HEK293 (cell line): ENCODE results near the gene ECE1.
A peak's percentile ranks its signal among the peaks of the same experiment; 100 is the strongest.

ENCODE experiments used
- CTCF ChIA-PET: fragments of 350-600 bp; formaldehyde crosslinking; extraction: SDS; loops from one replicate; lab custom pipeline; 2021; ENCODE audit warnings: antibody characterized with exemption; lab: Yijun Ruan, JAX
- POLR2A ChIA-PET: fragments of 300-600 bp; formaldehyde crosslinking; extraction: SDS; loops from one replicate; lab custom pipeline; 2020; ENCODE audit warnings: antibody characterized with exemption, inconsistent platforms; lab: Yijun Ruan, JAX
- H3K27ac ChIP-seq: fragments of 200-500 bp; sonication (Bioruptor generic); 2 replicates; pipeline ENCODE4 v1.5.1; 2014; ENCODE audit warnings: low read depth, low read length, control low read depth, inconsistent platforms; ENCODE audit errors: extremely low read depth
- H3K36me3 ChIP-seq, 2 experiments: fragments of 200-500 bp in 1 of 2; sonication (Bioruptor generic) in 1 of 2; 1 replicate in 1 of 2; 2 replicates in 1 of 2; pipeline ENCODE4 v1.5.1; 2014 to 2017; ENCODE audit warnings: inconsistent platforms in 2 of 2, low read length in 2 of 2; ENCODE audit not compliant: control insufficient read depth in 2 of 2, insufficient read depth in 1 of 2
- H3K4me1 ChIP-seq: fragments of 200-500 bp; sonication (Bioruptor generic); 2 replicates; pipeline ENCODE4 v1.5.1; 2014; ENCODE audit warnings: mild to moderate bottlenecking, low read length, inconsistent platforms; ENCODE audit not compliant: control insufficient read depth, insufficient read depth
- H3K4me3 ChIP-seq: 2 replicates; pipeline ENCODE4 v1.5.1; 2011; ENCODE audit warnings: low read depth, mild to moderate bottlenecking, control low read depth, low read length, moderate library complexity
- H3K9me3 ChIP-seq: fragments of 200-500 bp; sonication (Bioruptor generic); 2 replicates; pipeline ENCODE4 v1.5.1; 2014; ENCODE audit warnings: low read depth, low read length, inconsistent platforms; ENCODE audit not compliant: control insufficient read depth, insufficient read depth
- EGR2 ChIP-seq: fragments of 450-650 bp; formaldehyde crosslinking; IDR thresholded peaks from 2 replicates; pipeline ENCODE4 v1.5.1; 2016; ENCODE audit warnings: low read depth, missing biosample characterization, missing genetic modification characterization
- FEZF1 ChIP-seq: fragments of 450-650 bp; formaldehyde crosslinking; IDR thresholded peaks from 2 replicates; pipeline ENCODE4 v1.5.1; 2016; ENCODE audit warnings: missing biosample characterization, missing genetic modification characterization
- HIC1 ChIP-seq: fragments of 450-650 bp; formaldehyde crosslinking; IDR thresholded peaks from 2 replicates; pipeline ENCODE4 v1.5.1; 2016; ENCODE audit warnings: missing biosample characterization, missing genetic modification characterization
- OVOL3 ChIP-seq: fragments of 450-650 bp; formaldehyde crosslinking; IDR thresholded peaks from 2 replicates; pipeline ENCODE4 v1.5.1; 2016; ENCODE audit warnings: missing biosample characterization, missing genetic modification characterization
- PBX3 ChIP-seq: sonication (generic); formaldehyde crosslinking; IDR thresholded peaks from 2 replicates; pipeline ENCODE4 v1.8.1; 2022; ENCODE audit warnings: mild to moderate bottlenecking, moderate library complexity, missing genetic modification reagents
- RBAK ChIP-seq: fragments of 450-650 bp; formaldehyde crosslinking; IDR thresholded peaks from 2 replicates; pipeline ENCODE4 v1.5.1; 2016; ENCODE audit warnings: missing biosample characterization, missing genetic modification characterization
- SETDB1 ChIP-seq: IDR thresholded peaks from one replicate; pipeline ENCODE4 v1.6.1; 2017; ENCODE audit warnings: mild to moderate bottlenecking, low read length, moderate library complexity, mixed read lengths; ENCODE audit not compliant: insufficient read length
- ZBTB44 ChIP-seq: fragments of 450-650 bp; IDR thresholded peaks from 2 replicates; pipeline ENCODE4 v1.5.1; 2018; ENCODE audit warnings: missing biosample characterization, mild to moderate bottlenecking, missing genetic modification characterization
- ZFHX2 ChIP-seq: fragments of 450-650 bp; formaldehyde crosslinking; conservative IDR thresholded peaks from 2 replicates; pipeline ENCODE4 v1.5.1; 2016; ENCODE audit warnings: missing biosample characterization, missing genetic modification characterization
- ZNF138 ChIP-seq: fragments of 450-650 bp; formaldehyde crosslinking; IDR thresholded peaks from 2 replicates; pipeline ENCODE4 v1.5.1; 2016; ENCODE audit warnings: missing biosample characterization, missing genetic modification characterization, borderline replicate concordance
- ZNF146 ChIP-seq: fragments of 450-650 bp; formaldehyde crosslinking; IDR thresholded peaks from 2 replicates; pipeline ENCODE4 v1.5.1; 2016; ENCODE audit warnings: missing biosample characterization, missing genetic modification characterization
- ZNF184 ChIP-seq: fragments of 450-650 bp; IDR thresholded peaks from 2 replicates; pipeline ENCODE4 v1.5.1; 2018; ENCODE audit warnings: missing biosample characterization, mild to moderate bottlenecking, missing genetic modification characterization
- ZNF2 ChIP-seq: fragments of 450-650 bp; formaldehyde crosslinking; IDR thresholded peaks from 2 replicates; pipeline ENCODE4 v1.5.1; 2016; ENCODE audit warnings: missing biosample characterization, missing genetic modification characterization
- ZNF239 ChIP-seq: fragments of 450-650 bp; formaldehyde crosslinking; IDR thresholded peaks from 2 replicates; pipeline ENCODE4 v1.5.1; 2016; ENCODE audit warnings: missing biosample characterization, missing genetic modification characterization
- ZNF266 ChIP-seq: fragments of 450-650 bp; formaldehyde crosslinking; IDR thresholded peaks from 2 replicates; pipeline ENCODE4 v1.5.1; 2016; ENCODE audit warnings: missing biosample characterization, missing genetic modification characterization, low read depth
- ZNF292 ChIP-seq: fragments of 450-650 bp; formaldehyde crosslinking; IDR thresholded peaks from 2 replicates; pipeline ENCODE4 v1.5.1; 2016; ENCODE audit warnings: low read depth, missing biosample characterization, missing genetic modification characterization, borderline replicate concordance
- ZNF324 ChIP-seq: fragments of 450-650 bp; formaldehyde crosslinking; IDR thresholded peaks from 2 replicates; pipeline ENCODE4 v1.5.1; 2016; ENCODE audit warnings: missing biosample characterization, missing genetic modification characterization
- ZNF398 ChIP-seq: fragments of 450-650 bp; formaldehyde crosslinking; IDR thresholded peaks from 2 replicates; pipeline ENCODE4 v1.5.1; 2017; ENCODE audit warnings: missing biosample characterization, missing genetic modification characterization
- ZNF510 ChIP-seq: fragments of 450-650 bp; formaldehyde crosslinking; IDR thresholded peaks from 2 replicates; pipeline ENCODE4 v1.5.1; 2018; ENCODE audit warnings: mild to moderate bottlenecking, missing genetic modification characterization, missing biosample characterization; ENCODE audit not compliant: insufficient replicate concordance
- ZNF585B ChIP-seq: fragments of 450-650 bp; formaldehyde crosslinking; IDR thresholded peaks from 2 replicates; pipeline ENCODE4 v1.5.1; 2016; ENCODE audit warnings: missing biosample characterization, missing genetic modification characterization
- ZNF600 ChIP-seq: fragments of 450-650 bp; formaldehyde crosslinking; IDR thresholded peaks from 2 replicates; pipeline ENCODE4 v1.5.1; 2016; ENCODE audit warnings: missing biosample characterization, missing genetic modification characterization
- ZNF658 ChIP-seq: fragments of 450-650 bp; formaldehyde crosslinking; IDR thresholded peaks from 2 replicates; pipeline ENCODE4; 2016; ENCODE audit warnings: missing biosample characterization, missing genetic modification characterization
- ZNF677 ChIP-seq: fragments of 450-650 bp; IDR thresholded peaks from 2 replicates; pipeline ENCODE4 v1.5.0; 2018; ENCODE audit warnings: missing biosample characterization, mild to moderate bottlenecking, missing genetic modification characterization, moderate library complexity
- ZXDB ChIP-seq: fragments of 450-650 bp; formaldehyde crosslinking; IDR thresholded peaks from 2 replicates; pipeline ENCODE4 v1.5.1; 2016; ENCODE audit warnings: missing biosample characterization, missing genetic modification characterization

ECE1 gene

GRCh38 chr1:21332554-21333311 is 42.5 kb upstream of the ECE1 start:
- POLR2A ChIA-PET = interaction anchor here (0.6 to 0.9 kb wide), 2 partner anchors 13 to 274 kb away, joined by 3 read pairs; no protein-coding TSS in a partner anchor
- CTCF ChIA-PET = interaction anchor here (0.5 to 4.1 kb wide), 8 partner anchors 29 to 1571 kb away, joined by 3 to 25 read pairs (median 5); no protein-coding TSS in a partner anchor
- Histone ChIP-seq H3K9me3 (no peaks in the 10 kb centered on the region), H3K27ac (no peak overlapping the region), H3K4me3 (no peak overlapping the region), H3K4me1 (peaks cover 23% of the 10 kb centered on the region), H3K36me3 (no peaks in the 10 kb centered on the region)
- TF ChIP-seq ZNF292 (tag by site-specific recombination) (no peak), FEZF1 (tag by site-specific recombination) (0 out of 2 replicates have a peak, but pooled peaks have one; percentile 3), ZBTB44 (tag by site-specific recombination) (peak; percentile 94), ZFHX2 (tag by site-specific recombination) (peak; percentile 48; the same call in 1 of the 2 replicates), RBAK (tag by site-specific recombination) (no peak), ZNF510 (tag by site-specific recombination) (no peak), ZNF324 (tag by site-specific recombination) (no peak), EGR2 (tag by site-specific recombination) (0 out of 2 replicates have a peak, but pooled peaks have one; percentile 32), ZNF146 (tag by site-specific recombination) (no peak), ZNF138 (tag by site-specific recombination) (no peak), ZNF184 (tag by site-specific recombination) (no peak), ZNF585B (tag by site-specific recombination) (no peak), PBX3 (CRISPR knock-in tag) (no peak), ZNF239 (tag by site-specific recombination) (no peak), ZNF398 (tag by site-specific recombination) (no peak), ZNF2 (tag by site-specific recombination) (no peak), ZXDB (tag by site-specific recombination) (no peak), ZNF600 (tag by site-specific recombination) (peak; percentile 56), ZNF658 (tag by site-specific recombination) (no peak), OVOL3 (tag by site-specific recombination) (no peak), SETDB1 (no peak), ZNF677 (tag by site-specific recombination) (0 out of 2 replicates have a peak, but pooled peaks have one; percentile 32), HIC1 (tag by site-specific recombination) (no peak), ZNF266 (no peak)
